DLD1 (cell line): ENCODE data around the gene SCAMP2.
"Not testable (repeated sequence)": the region's sequence is repeated elsewhere in the genome, so short reads cannot be mapped to it uniquely, and the experiment has no call there.

Experiments
- in situ Hi-C: cut with HindIII; loops from 2 replicates; pipeline ENCODE4 v1.10.0; 2017; ENCODE audit warnings: low sequenced_read_pairs

SCAMP2 gene

GRCh38 chr15:74891469-74891868 lies 18.3 kb upstream of the SCAMP2 start:
- in situ Hi-C loops = no loop called here

- in situ Hi-C loops = no loop called here
These were observed 17.4 kb upstream of the SCAMP2 start for GRCh38 chr15:74890665-74890960.

GRCh38 chr15:74889883-74890664 lies 16.9 kb upstream of the SCAMP2 start, which contains the start of gene MPI:
TSS of gene MPI (plus strand) at chr15:74890042. CDS start at chr15:74890074, 32 bp downstream.
- in situ Hi-C loops = no loop called here

- in situ Hi-C loops = no loop called here
These were observed 16.3 kb upstream of the SCAMP2 start for GRCh38 chr15:74889390-74889882.

- in situ Hi-C loops = no loop called here
These were observed 15.6 kb upstream of the SCAMP2 start for GRCh38 chr15:74888716-74889115.

GRCh38 chr15:74887537-74888193 lies 14.5 kb upstream of the SCAMP2 start:
- in situ Hi-C loops = not testable (repeated sequence)

- in situ Hi-C loops = no loop called here
These were observed 12.3 kb upstream of the SCAMP2 start for GRCh38 chr15:74885461-74885860.

- in situ Hi-C loops = no loop called here
These were observed 11.5 kb upstream of the SCAMP2 start for GRCh38 chr15:74884428-74885223.

- in situ Hi-C loops = no loop called here
These were observed 9.4 kb upstream of the SCAMP2 start for GRCh38 chr15:74882528-74882927.

- in situ Hi-C loops = no loop called here
These were observed 5.1 kb upstream of the SCAMP2 start for GRCh38 chr15:74878273-74878672.

GRCh38 chr15:74873756-74874424 lies 725 bp upstream of the SCAMP2 start:
- in situ Hi-C loops = no loop called here

- in situ Hi-C loops = no loop called here
These were observed 496 bp downstream of the SCAMP2 start for GRCh38 chr15:74872702-74873035.

- in situ Hi-C loops = no loop called here
These were observed 2.5 kb downstream of the SCAMP2 start for GRCh38 chr15:74870436-74871215.

- in situ Hi-C loops = no loop called here
These were observed 3.3 kb downstream of the SCAMP2 start for GRCh38 chr15:74869726-74870407.

- in situ Hi-C loops = no loop called here
These were observed 3.8 kb downstream of the SCAMP2 start for GRCh38 chr15:74869372-74869725.

- in situ Hi-C loops = no loop called here
These were observed 5.1 kb downstream of the SCAMP2 start for GRCh38 chr15:74868059-74868458.

- in situ Hi-C loops = no loop called here
These were observed 5.6 kb downstream of the SCAMP2 start for GRCh38 chr15:74867466-74868038.

GRCh38 chr15:74866090-74866489 lies 7.1 kb downstream of the SCAMP2 start:
- in situ Hi-C loops = no loop called here

- in situ Hi-C loops = no loop called here
These were observed 7.8 kb downstream of the SCAMP2 start for GRCh38 chr15:74865316-74865715.

GRCh38 chr15:74864296-74864695 lies 8.9 kb downstream of the SCAMP2 start:
- in situ Hi-C loops = no loop called here
